DOHH2 (cell line): ENCODE measurements around the gene TAF1B.

Source experiments
- H3F3A ChIP-seq: fragments of 200-600 bp; sonication (generic), shearing (Covaris generic); 2 replicates; pipeline ENCODE4 v1.6.0; 2016; ENCODE audit warnings: antibody characterized with exemption, mild to moderate bottlenecking; ENCODE audit not compliant: control insufficient read depth, insufficient read depth
- H3K27ac ChIP-seq: fragments of 200-600 bp; sonication (generic); 2 replicates; pipeline ENCODE4 v1.5.1; 2014; ENCODE audit warnings: low read depth, mild to moderate bottlenecking, low read length, moderate library complexity
- H3K27me3 ChIP-seq: fragments of 200-600 bp; sonication (generic); 2 replicates; pipeline ENCODE4 v1.6.1; 2014; ENCODE audit warnings: mild to moderate bottlenecking, low read length, mixed read lengths; ENCODE audit not compliant: control insufficient read depth
- H3K36me3 ChIP-seq: fragments of 200-600 bp; sonication (generic); 2 replicates; pipeline ENCODE4 v1.6.1; 2014; ENCODE audit warnings: mild to moderate bottlenecking, low read length, moderate library complexity, mixed read lengths; ENCODE audit not compliant: control insufficient read depth
- H3K4me1 ChIP-seq: fragments of 200-600 bp; sonication (generic); 2 replicates; pipeline ENCODE4 v1.6.1; 2014; ENCODE audit warnings: mild to moderate bottlenecking, low read length, mixed read lengths; ENCODE audit not compliant: control insufficient read depth
- H3K4me2 ChIP-seq: fragments of 200-600 bp; sonication (generic); 2 replicates; pipeline ENCODE4 v1.6.0; 2014; ENCODE audit warnings: mild to moderate bottlenecking, low read length, moderate library complexity
- H3K4me3 ChIP-seq: fragments of 200-600 bp; sonication (generic); 2 replicates; pipeline ENCODE4 v1.5.1; 2014; ENCODE audit warnings: mild to moderate bottlenecking, low read length, mixed read lengths
- H3K79me2 ChIP-seq: fragments of 200-600 bp; sonication (generic); 2 replicates; pipeline ENCODE4 v1.6.1; 2014; ENCODE audit warnings: mild to moderate bottlenecking, low read length, mixed read lengths; ENCODE audit not compliant: control insufficient read depth
- H3K9me2 ChIP-seq: fragments of 200-600 bp; sonication (generic); replicated peaks from 2 replicates; pipeline ENCODE4 v1.6.1; 2014; ENCODE audit warnings: mild to moderate bottlenecking, low read length, mixed read lengths; ENCODE audit not compliant: control insufficient read depth
- H3K9me3 ChIP-seq: fragments of 200-600 bp; sonication (generic); 2 replicates; pipeline ENCODE4 v1.6.1; 2014; ENCODE audit warnings: antibody characterized with exemption, low read length, mixed read lengths; ENCODE audit not compliant: control insufficient read depth, insufficient read depth
- H4K20me1 ChIP-seq: fragments of 200-600 bp; sonication (generic); 2 replicates; pipeline ENCODE4 v1.6.0; 2014; ENCODE audit warnings: low read depth, mild to moderate bottlenecking, antibody characterized with exemption, low read length, moderate library complexity; ENCODE audit not compliant: control insufficient read depth, insufficient read depth
- CTCF ChIP-seq: fragments of 200-600 bp; sonication (generic); IDR thresholded peaks from one replicate; pipeline ENCODE4 v1.5.1; 2014; ENCODE audit warnings: antibody characterized with exemption, mild to moderate bottlenecking, low read depth, low read length; ENCODE audit not compliant: poor library complexity, severe bottlenecking
- EZH2phosphoT487 ChIP-seq: fragments of 200-600 bp; sonication (generic); IDR thresholded peaks from 2 replicates; pipeline ENCODE4 v1.6.1; 2017; ENCODE audit warnings: borderline replicate concordance, mild to moderate bottlenecking, antibody characterized with exemption, low read length, moderate library complexity, mixed read lengths

The TAF1B gene

GRCh38 chr2:9949992-9950520 is 106.8 kb downstream of the TAF1B start:
- Histone ChIP-seq H3F3A (peaks cover 3% of the 10 kb centered on the region; the same call in 1 of the 2 replicates), H3K9me2 (no peaks in the 10 kb centered on the region), H3K4me3 (no peak overlapping the region), H3K9me3 (no peaks in the 10 kb centered on the region), H3K4me2 (peak overlapping the region; percentile 70), H3K79me2 (no peaks in the 10 kb centered on the region), H3K27ac (no peak overlapping the region), H3K4me1 (peaks cover 20% of the 10 kb centered on the region), H4K20me1 (no peaks in the 10 kb centered on the region), H3K27me3 (peaks cover 31% of the 10 kb centered on the region), H3K36me3 (no peaks in the 10 kb centered on the region)
- no peak for TF ChIP-seq EZH2phosphoT487
- no peak for TF ChIP-seq CTCF

- H3K27me3 ChIP-seq, result peaks cover 24% of the 10 kb centered on the region
- H3K79me2 ChIP-seq, result no peaks in the 10 kb centered on the region
- H3K27ac ChIP-seq, result no peak overlapping the region
- no peaks in the 10 kb centered on the region for H4K20me1 ChIP-seq
- no peaks in the 10 kb centered on the region for H3K36me3 ChIP-seq
- TF ChIP-seq EZH2phosphoT487 (no peak), CTCF (no peak)
- H3K4me2 ChIP-seq, result peak overlapping the region; percentile 70
- no peaks in the 10 kb centered on the region for H3K9me3 ChIP-seq
- H3K9me2 ChIP-seq, result no peaks in the 10 kb centered on the region
- peaks cover 20% of the 10 kb centered on the region for H3K4me1 ChIP-seq
- H3F3A ChIP-seq, result peaks cover 3% of the 10 kb centered on the region; the same call in 1 of the 2 replicates
- peak overlapping the region; percentile 77 for H3K4me3 ChIP-seq
Measured at GRCh38 chr2:9950521-9951271, 107.4 kb downstream of the TAF1B start.

- no peaks in the 10 kb centered on the region for H3K9me2 ChIP-seq
- H3K27me3 ChIP-seq, result peaks cover 20% of the 10 kb centered on the region
- TF ChIP-seq CTCF (no peak), EZH2phosphoT487 (no peak)
- no peaks in the 10 kb centered on the region for H3K79me2 ChIP-seq
- no peaks in the 10 kb centered on the region for H3K36me3 ChIP-seq
- no peaks in the 10 kb centered on the region for H3K9me3 ChIP-seq
- peak overlapping the region; percentile 77 for H3K4me3 ChIP-seq
- peaks cover 20% of the 10 kb centered on the region for H3K4me1 ChIP-seq
- H3K27ac ChIP-seq, result no peak overlapping the region
- H4K20me1 ChIP-seq, result no peaks in the 10 kb centered on the region
- H3F3A ChIP-seq, result peaks cover 3% of the 10 kb centered on the region; the same call in 1 of the 2 replicates
- peak overlapping the region; percentile 70 for H3K4me2 ChIP-seq
Measured at GRCh38 chr2:9951272-9951521, 107.9 kb downstream of the TAF1B start.
